Adrenal gland (tissue), 5 donors: ENCODE results near the gene MOK.

ENCODE experiments used
- POLR2A ChIP-seq, 2 donors: fragments of 450-650 bp; IDR thresholded peaks; one replicate each; pipeline ENCODE4 v1.6.1; 2017; ENCODE audit warnings: antibody characterized with exemption in 2 of 2, mild to moderate bottlenecking in 2 of 2, moderate library complexity in 1 of 2
- TF ChIP-seq, protein P1 (sequence below), 6 experiments: fragments of 450-650 bp in 4 of 6; fragments of 200-600 bp in 2 of 6; sonication (generic) in 1 of 6; IDR thresholded peaks; 1 replicate in 5 of 6; 2 replicates in 1 of 6; pipeline versions ENCODE4 v1.5.1 to v1.8.0; 2016 to 2021; ENCODE audit warnings: antibody characterized with exemption in 6 of 6, mild to moderate bottlenecking in 2 of 6, moderate library complexity in 1 of 6
- donor health status: DM: no; HTN: no; CAD: no.

DNA sequence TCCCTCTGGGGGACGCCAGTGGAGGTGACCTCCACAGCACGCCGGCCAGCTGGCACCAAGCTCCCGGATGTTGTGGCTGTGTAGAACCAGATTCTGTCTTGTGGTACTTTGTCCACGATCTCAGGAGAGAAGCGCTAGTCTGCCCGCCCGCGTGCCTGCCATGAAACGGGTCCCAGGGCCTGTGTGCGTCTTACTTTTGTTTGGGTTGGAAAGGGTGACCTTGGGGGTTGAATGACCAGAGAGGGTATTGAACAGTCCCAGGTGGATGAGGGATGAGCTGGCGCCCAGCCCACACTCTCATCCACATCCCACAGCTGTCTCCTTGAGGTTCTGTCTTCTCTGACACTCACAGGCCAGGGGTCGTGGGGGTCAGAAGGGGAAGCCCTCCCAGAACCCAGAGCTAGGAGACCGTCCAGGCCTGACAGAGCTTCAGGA, 87.0 kb downstream of the MOK start:
- TF ChIP-seq, protein P1, sequence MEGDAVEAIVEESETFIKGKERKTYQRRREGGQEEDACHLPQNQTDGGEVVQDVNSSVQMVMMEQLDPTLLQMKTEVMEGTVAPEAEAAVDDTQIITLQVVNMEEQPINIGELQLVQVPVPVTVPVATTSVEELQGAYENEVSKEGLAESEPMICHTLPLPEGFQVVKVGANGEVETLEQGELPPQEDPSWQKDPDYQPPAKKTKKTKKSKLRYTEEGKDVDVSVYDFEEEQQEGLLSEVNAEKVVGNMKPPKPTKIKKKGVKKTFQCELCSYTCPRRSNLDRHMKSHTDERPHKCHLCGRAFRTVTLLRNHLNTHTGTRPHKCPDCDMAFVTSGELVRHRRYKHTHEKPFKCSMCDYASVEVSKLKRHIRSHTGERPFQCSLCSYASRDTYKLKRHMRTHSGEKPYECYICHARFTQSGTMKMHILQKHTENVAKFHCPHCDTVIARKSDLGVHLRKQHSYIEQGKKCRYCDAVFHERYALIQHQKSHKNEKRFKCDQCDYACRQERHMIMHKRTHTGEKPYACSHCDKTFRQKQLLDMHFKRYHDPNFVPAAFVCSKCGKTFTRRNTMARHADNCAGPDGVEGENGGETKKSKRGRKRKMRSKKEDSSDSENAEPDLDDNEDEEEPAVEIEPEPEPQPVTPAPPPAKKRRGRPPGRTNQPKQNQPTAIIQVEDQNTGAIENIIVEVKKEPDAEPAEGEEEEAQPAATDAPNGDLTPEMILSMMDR (IDR thresholded peaks at IDR 0.05): no peak
- no peak for TF ChIP-seq POLR2A (IDR thresholded peaks at IDR 0.05)
